ELF-1 (cell line): ENCODE measurements around the gene EHD4.

Source experiments
- DNase-seq: peaks from one replicate; pipeline ENCODE4 v3.0.0-alpha.2; 2016; ENCODE audit warnings: low read depth, low spot score

The EHD4 gene

DNA sequence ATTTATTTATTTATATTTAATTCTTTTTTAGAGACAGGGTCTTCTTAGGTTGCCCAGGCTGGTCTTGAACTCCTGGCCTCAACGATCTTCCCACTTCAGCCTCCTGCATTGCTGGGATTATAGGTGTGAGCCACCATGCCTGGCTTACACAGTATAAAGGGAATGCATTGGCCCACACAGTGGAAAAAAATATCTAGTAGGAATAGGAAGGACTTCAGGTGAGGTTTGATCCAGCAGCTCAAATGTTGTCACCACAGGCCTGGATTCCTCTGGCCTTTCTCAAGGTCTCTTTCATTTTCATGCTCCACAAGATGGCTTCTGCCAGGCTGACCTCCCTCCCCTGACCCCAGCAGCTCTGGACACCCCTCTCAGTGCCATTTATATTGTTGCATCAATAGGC lies 76.4 kb downstream of the EHD4 start:
- DNase-seq: no peak

DNA sequence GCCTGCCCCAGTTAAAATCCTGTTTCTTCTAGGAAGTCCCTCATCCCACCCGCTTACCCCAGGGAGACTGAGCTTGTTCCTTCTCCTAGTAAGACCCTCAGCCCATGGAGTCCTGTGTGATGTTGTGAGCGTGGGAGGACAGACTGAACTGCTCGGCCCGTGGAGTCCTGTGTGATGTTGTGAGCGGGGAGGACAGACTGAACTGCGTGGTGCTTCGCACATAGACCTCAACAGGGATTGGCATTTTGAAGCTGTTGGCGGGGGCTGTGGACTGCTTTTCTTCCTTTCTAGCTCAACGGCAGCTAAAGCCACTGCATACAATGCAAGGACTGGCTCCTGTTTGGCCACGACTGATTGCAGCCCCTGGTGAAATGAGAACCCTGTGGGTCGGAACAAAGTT lies 76.9 kb downstream of the EHD4 start:
- DNase-seq: no peak

DNA sequence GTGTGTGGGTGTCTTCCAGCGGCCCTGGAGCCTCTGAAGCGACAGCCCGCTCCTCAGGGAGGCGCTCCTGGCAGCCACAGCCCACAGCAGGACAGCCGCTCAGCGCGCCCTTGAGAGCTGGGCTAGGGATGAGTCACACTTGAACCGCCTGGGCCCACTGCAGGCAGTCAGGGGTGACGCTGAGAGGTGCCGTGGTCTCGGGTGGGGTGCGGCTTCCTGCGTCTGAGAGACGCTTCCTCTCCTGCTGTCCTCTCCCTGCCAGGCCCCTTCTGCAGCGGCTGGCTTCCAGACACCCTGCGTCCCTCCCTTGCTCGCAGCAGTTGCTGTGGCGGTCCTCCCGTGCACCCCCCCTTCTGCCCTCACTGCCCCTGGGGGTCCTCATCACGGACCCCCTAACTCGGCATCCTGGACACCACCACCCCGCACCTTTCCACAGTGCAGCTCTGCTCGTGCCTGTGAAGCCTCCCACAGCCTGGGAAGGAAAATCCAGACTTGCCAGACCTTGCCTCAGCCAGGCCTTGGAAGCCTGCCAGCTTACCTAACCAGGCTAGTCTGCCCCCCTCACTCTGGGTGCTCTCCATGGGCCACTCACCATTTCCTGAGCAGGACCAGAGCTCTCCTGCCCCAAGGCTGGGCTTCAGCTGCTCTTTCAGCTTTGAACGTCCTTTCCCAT lies 77.4 kb downstream of the EHD4 start:
- peak; percentile 48 for DNase-seq

DNA sequence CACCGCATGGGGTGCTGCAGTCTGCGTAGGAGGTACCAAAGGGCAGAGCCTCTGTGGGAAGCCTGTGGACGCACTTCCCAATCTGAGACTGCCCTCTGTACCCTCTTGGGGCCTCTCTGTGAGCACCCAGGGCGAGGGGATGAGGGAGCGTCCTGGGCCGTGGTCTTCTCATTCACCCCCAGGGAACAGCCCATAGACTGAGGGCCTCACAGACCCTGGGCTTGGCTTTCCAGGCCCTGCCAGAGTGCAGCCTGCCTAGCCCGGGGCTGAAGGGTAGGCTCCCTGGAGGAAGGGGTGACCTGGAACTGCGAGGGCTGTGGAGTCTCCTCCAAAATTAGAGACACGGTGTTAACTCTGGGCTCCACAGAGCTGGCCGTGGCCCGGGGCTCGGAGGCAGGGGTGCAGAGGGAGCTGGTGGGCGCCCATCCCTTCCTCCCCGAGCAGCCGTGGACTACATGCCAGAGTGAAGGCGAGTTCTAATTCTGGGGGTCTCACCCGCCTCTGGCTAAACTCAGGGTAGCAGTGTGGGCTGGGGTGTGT lies 78.0 kb downstream of the EHD4 start:
- DNase-seq: no peak

DNA sequence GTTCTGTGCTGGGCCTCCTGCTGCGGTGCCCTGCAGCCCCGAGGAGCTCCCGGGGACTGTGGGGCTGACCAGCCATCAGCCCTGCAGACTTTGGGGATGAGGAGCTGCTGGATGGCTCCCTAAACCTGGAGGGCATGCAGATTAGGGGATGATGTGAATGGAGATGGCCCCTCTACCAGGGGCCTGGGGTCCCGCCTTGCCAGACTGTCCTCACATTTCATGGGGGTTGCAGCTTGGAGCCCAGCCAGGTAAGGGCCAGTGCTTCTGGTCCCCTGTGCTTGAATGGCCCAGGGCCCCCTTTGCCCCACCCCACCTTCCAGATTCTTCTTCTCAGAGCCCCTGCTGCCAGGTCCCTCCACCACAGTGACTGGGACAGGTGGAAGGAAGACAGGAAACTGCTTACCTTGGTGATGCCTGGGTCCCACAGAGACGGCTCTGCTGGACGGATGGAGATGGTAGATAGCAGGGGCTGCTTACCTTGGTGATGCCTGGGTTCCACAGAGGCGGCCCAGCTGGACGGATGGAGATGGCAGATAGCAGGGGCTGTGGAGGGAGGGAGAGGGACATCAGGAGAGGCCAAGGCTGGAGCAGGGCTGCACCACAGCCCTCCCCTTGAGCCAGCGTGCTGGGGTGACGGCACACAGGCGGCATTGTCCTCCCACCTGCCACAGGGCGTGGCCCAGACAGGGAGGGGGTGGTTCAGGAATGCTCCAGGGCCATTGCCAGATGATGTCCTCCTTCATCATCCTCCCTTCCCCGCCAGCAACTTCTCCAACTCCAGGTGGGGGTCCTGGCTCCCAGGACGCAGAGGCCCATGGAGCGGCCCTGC lies 78.7 kb downstream of the EHD4 start, which contains the start of gene SPTBN5:
TSS of gene SPTBN5 (minus strand) at position 632 of the 829 bp plus-strand sequence. CDS start at position 76, 556 bp downstream.
- no peak for DNase-seq

DNA sequence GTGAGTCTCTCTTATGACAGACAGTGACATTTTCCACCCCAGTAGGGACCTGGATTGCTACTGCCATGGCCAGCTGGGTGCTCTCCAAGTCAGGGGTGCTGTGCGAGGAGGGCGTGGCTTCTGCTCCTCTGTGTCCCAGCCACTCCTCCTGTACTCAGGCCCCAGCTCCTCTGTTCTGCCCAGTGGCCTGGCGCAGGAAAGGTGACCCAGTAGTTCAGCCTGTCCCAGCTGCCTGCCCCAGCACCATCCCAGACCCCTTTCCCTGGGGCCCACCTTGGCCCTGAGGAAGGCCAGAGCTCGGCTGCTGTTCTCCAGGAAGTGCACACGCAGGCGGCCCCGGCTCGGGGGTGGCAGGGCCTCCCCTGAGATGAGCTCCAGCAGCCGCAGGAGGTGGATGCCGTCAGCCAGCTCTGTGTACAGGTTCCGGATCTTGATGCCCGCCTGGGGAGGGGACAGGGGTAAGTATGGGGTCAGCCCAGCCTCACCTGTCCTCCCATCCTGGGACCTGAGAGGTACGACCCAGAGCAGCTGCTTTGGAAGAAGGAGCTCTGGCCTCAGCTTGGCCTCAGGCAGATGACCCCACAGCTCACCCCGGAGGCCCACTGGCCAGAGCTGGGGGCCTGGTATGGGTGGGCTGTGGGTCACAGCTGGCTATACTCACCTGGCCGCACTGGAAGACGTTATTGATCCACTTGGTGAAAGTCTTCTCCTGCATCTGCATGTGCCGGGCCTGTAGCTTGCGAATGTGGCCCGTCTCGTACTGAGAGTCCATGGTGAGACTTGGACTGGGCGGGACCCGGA lies 79.5 kb downstream of the EHD4 start:
- no peak for DNase-seq

DNA sequence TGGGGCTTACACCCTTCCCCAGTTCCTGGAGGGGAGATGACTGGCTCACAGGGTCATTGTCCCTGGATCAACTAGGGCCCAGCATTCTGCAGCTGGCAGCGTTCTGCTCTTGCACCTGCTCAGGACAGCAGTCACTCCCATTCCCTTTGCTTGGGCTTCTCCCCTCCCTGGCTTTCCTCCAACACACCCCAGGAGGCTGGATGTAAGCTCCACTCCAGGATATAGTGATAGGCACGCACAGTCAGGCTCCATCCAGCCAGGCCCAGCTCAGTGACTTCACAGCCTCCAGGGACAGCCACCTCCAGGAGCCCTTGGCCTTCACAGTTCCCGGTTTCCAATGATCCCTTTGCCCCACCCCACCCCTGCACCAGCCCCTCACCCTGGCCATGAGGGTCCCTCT lies 80.4 kb downstream of the EHD4 start:
- DNase-seq: no peak

DNA sequence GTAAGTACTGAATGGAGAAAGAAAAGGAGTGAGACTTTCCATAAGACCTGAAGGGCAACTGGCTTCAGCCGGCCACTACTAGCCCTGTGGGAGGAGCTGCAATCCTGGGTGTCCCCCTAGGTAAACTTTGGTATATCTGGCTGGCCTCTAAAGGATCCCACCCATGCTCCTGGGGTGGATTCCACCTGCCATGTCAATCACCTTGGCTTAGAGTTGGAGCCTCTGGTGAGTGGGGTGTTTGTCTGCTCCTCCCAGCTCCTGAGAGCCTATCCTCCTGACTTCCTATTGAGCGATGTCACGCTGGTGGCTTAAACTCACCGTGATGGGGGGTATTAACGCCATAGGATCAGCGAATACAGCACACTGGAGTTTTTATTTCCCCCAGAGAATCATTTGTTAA lies 81.1 kb downstream of the EHD4 start:
- DNase-seq: peak; percentile 45

DNA sequence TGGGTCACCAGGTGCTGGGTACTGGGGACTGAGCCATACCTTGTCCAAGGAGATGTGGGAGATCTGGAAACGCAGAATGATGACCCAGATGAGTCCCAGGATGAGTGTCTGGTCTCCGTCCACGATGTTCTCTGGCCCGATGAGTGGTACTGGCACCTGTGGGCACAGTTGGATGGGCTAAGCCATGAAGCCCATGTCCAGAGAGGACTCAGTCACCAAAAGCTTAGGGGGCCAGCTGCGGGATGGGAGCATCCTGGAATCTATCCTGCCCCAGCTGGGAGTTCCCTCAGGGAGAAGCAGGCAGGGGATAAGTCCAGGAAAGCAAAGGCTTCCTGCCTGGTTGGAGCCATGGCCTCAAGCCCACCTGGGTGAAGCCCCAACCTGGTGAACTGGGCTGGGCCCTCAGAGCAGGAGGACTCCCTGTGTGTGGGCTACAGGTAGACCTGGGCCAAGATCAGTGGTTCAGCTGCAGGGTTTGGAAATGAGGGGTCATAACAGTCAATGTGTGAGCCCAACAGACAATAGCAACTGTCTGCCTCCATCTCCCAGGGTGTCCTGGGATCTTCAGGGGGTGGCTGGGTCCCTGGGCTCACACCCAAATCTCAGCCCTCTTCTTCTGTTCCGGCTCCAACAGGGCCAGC lies 82.2 kb downstream of the EHD4 start:
- no peak for DNase-seq

DNA sequence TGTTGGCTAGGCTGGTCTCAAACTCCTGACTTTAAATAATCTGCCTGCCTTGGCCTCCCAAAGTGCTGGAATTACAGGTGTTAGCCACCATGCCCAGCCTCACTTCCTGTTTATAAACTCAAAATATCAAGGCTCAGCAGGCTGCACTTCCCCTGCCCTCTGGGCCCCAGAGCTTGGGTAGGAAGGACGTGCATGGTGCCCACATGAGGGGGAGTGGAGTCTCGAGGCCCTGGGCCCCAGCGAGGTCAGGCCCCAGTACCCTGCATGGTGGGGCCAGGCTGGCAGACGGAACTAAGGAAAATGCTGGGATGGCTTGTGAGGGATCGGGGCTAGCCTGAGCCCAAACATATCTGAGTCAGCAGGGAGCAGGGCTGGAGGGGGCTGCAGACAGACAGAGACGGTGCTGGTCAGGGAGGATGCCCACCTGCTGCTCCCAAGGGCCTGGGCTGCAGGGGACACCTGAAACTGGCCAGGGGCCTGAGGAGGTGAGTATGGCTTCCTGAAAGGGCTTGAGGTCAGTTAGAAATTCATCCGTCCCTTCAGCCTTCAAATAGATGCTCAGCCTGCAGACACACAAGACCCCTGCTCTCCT lies 83.6 kb downstream of the EHD4 start:
- DNase-seq: no peak

DNA sequence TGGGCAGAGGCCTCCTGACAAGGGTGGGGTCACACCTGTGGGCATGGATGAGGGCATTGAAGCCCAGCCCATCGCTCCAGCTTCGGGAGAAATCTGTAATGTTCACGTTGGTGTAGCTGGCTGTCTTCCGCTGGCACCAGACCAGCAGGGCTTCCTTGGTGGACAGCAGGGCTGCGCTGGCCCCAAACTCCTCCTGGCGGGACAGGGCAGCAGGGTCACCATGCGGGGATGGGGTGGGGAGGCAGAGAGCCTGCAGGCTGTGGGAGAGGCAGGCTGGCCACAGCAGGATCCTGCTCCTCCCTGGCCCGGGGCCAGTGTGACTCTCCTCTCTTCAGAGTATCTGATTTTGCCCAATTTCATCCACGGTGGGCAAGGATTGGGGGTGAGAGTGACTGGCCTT lies 84.5 kb downstream of the EHD4 start:
- no peak for DNase-seq

DNA sequence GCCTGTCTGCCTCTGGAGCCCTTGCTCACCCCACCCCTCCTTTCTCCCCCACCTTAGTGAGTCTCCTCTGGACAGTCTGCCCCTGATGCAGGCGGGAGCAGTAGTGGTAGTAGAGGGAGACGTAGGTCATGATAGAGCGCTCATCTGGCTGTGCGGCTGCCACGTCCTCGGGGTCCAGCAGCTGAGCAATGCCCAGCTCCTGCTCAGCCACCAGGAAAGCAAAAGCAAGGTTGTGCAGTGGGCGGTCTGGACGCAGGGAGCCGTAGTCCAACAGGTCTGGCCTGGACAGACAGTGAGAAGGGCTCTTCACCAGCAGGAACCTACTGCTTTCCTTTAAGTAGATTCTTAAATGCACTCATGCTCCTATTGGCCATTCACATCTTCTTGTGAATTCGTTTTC lies 85.2 kb downstream of the EHD4 start:
- DNase-seq: no peak

DNA sequence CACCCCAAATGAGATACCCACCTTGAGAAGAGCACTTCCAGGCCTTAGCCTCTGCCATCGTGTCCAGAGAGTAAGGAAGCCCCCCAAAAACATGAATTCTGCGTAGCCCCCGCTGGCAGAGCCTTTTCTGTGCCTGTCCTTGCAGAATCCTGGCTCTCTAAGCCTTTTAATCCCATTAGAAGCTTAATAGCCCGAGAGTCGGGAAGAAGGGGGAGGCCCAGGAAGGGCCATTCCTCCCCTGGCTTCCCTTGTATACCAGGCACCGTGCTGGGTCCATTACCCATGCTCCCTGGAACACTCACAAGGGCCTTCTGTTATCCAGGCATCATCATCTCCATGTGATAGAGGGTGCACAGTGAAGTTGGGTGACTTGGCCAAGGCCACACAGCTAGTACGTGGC lies 85.6 kb downstream of the EHD4 start:
- DNase-seq: no peak

DNA sequence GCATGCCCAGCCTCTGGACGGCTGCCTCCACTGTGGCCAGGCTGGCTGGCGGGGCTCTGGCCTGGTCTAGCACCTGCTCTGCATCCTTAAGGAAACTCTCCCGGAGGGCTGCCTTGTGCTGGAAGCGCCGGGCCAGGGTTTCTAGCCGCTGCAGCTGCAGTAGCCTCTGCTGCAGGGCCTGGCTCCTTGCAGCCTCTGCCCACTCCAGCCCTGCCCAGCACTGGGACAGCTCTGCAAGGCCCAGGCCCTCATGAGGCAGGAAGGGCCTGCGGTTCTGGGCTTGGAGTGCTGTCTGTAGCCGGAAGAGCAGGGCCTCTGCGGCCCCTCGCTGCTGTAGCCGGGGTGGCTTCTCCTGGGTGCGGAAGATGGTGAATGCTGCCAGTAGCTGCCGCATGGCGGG lies 86.5 kb downstream of the EHD4 start:
- DNase-seq: no peak

DNA sequence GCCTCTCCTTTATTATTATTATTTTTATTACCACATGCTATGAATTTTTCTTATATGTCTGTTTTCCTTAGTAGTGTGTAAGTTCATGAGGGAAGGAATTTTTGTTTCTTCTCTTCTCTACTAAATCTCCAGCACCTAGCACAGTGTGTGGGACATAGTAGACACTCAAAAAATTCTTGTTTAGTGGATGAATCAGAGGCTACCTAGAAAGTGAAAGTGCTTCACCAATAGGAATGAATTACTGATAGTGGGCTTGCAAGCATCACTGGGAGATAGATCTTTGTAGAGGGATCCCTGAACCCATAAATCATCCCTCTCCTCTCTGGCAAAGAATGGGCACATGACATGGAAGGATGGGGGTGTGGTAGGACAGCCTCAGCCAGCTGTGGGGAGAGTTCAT lies 87.0 kb downstream of the EHD4 start:
- no peak for DNase-seq

DNA sequence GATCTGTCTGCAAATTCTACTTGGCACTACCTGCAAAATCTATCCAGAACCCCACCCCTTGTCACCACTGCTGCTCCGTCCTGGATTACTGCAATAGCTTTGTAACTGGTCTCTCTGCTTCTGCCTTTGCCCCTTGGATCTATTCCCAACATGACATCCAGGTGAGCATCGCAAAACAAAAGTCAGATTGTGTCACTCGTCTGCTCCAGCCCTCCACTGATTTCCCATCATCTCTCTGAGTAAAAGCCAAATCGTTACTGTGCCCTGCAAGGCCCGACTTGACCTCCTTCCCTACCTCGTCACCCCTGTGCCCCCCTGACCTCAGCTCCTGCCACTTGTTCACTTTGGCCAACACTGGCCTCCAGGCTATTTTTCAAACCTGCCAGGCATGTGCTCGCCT lies 87.9 kb downstream of the EHD4 start:
- no peak for DNase-seq

DNA sequence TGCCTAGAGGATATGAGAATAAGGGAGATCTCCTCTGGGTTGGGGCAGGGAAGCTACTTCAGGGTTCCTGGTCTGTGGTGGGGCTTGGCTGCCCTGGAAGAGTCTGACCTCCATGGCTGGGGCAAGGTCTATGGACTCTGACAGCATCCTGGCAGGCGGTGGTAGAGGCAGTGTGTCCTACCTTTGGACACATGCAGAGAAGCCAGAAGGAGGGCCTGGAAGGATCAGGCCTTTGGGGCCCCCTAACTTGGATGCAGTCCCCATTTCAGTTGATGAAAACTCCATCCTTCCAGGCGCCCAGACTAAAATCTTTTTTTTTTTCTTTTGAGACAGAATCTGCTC lies 88.9 kb downstream of the EHD4 start:
- no peak for DNase-seq

DNA sequence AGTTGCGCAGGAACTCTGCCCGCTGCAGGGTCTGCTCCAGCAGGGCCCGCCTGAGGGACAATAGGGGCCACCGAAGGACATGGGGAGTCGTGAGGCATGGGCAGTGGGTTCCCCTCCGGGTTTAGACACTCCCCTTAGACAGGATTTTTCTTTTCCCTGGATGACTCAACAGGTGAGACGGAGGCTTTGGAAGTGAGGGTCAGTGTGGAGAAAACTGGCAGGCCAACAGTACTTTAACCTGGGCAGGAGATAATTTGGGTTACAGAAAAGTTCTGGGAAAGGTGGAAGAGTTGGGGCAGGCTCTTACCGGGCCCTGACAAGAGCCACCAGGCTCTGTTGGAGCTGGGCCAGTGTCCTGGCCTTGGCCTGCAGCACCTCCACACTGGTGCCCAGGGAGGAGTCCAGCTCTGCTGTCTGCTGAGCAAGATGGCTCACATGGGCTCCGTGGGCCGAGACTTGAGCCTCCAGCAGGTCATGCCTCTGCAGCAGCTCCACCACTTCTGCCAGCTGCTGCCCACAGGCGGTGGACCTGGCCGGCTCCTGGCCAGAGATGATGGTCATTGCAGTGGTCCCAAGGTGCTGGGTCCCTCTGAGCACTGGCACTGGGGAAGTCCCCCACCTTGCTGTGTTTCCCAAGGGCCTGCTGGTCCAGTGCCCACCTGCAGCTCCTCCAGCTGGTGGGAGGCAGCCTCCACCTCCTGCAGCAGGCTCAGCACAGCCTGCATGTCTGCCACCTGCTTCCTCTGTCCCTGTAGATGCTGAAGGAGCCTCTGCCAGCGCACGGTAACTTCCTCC lies 89.5 kb downstream of the EHD4 start:
- no peak for DNase-seq

DNA sequence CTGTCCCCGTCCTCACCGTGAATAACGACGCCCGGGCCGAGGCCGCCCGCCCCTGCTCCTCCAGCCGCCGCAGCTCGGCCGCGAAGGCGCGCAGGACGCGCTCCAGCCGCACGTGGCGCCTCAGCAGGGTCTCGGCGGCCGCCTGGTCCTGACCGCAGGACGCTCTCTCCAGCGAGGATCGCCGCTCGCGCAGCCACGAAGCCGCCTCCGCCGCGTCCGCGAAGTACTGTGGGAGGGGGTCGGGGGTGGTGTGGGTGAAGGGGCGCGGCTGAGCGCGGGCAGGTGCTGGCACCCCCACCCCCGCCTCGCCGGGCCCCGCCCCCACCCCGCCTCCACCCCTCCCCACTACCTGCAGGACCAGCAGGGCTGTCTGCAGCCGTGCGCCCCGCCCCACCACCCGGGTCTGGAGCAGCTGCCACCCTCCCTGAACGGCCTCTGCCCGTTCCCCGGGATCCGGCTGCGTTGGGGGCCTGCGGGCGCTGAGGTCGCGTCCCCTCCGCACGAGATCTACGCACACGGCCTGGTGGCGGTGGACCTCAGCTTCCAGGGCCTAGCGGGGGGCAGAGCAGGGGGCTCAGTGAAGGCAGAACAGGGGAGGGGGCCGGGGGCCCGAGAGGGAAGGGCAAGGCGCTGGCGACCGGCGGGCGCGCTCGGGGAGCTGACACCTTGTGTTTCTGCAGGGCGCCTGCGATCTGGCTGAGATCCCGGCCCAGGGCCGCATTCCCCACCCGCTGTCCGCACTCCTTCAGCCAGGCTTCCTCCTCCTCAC lies 90.3 kb downstream of the EHD4 start:
- no peak for DNase-seq

DNA sequence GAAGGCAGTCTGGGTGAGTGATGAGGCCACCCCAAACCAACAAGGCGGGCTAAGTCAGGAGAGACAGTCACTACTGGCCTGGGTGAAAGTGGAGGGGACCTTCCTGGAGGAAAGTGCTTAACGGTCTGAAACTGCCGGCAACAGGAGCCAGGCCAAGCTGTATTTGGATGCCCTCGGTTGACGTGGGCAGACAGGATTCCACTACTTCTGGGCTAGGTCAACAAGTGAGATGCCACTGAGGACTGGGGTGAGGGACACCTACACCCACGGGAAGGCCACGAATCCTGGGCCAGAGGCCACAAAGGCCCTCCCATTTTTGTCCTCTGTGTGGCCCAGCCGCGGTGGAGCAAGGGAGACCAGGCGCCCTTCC lies 90.8 kb downstream of the EHD4 start:
- DNase-seq: no peak
